ENCODE data around the gene MED6.

MED6 gene, protein sequence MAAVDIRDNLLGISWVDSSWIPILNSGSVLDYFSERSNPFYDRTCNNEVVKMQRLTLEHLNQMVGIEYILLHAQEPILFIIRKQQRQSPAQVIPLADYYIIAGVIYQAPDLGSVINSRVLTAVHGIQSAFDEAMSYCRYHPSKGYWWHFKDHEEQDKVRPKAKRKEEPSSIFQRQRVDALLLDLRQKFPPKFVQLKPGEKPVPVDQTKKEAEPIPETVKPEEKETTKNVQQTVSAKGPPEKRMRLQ

DNA sequence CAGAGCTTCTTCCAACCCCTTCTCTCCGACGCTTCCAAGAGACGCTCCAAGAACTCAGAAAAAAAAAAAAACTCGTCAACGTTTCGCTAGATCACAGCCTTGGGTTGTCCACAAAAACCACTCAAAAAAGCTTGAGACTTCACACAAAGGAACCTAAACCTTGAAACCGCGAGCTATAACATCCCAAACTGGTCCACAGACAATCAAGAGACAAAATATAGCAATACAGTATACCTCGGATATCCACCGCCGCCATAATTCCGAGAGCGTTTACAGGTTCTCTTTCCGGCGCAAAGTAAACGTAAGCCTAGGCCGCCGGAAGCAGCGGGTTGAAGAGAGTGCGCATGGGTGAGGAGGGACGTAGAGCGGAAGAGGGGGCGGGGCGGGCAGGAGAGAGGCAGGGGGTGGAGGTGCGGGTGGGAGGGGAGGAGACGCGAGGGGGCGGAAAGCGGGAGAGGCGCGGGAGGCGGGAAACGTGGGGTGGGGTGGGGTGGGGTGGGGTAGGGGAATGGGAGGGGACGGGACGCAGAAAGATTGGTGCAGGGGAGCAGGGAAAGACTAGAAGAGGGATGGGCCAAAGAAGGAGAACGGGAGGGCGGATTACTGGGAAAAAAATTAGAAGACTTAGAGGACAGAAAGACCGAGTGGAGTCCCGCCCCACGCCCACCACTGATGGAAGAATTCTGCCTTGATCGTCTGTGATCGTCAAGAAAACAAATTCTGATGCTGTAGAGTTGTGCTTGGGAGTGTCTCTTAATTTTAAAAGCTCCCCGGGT, at the start of gene MED6:
Gene MED6, minus strand, starts transcription at position 274 of the 776 bp plus-strand sequence. Its CDS starts 18 bp downstream, at position 256.
- DNase-seq: peak; percentile 78

DNA sequence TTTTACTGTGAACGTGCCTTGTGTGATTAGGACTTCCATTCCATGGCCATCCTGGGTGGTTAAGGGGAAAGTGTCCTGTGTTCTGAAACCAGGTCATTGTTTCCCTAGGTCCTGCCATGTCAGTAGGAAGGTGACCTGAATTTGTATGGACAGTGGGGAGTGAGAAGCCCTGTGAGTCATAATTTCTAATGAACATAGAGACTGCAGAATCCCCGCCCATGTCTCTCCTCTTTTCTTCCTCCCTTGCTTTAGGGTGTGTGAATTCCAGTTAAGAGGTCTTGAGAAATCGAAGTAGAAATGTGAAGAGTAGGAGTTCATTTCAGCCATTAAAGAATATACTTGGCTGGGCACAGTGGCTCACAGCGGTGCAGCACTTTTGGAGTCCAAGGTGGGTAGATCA, 49.3 kb upstream of the MED6 start:
- DNase-seq: no peak

GRCh38 chr14:70648346-70648745, 47.9 kb upstream of the MED6 start:
- no peak for DNase-seq

DNA sequence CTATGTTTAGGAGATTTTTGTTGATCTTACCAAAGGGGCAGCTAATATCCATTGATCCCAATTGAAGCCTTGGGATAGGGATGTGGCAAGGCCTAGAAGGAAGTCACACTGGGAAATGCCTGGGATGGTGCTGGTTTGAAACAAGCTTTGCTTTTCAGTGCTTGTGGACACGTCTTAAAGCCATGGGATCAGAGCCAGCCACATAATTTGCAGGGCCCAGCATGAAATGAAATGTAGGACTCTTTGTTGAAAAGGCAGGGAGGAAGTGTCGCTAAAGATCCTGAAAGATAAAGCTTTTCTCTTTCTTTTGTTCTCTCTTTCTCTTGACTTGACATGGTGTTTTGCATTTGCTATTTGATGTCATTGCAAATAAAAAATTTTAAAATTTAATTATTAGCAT, 46.2 kb upstream of the MED6 start:
- no peak for DNase-seq

GRCh38 chr14:70645892-70646291, 45.4 kb upstream of the MED6 start:
- DNase-seq: no peak

- DNase-seq: no peak
Measured at GRCh38 chr14:70643967-70644366, 43.5 kb upstream of the MED6 start.

DNA sequence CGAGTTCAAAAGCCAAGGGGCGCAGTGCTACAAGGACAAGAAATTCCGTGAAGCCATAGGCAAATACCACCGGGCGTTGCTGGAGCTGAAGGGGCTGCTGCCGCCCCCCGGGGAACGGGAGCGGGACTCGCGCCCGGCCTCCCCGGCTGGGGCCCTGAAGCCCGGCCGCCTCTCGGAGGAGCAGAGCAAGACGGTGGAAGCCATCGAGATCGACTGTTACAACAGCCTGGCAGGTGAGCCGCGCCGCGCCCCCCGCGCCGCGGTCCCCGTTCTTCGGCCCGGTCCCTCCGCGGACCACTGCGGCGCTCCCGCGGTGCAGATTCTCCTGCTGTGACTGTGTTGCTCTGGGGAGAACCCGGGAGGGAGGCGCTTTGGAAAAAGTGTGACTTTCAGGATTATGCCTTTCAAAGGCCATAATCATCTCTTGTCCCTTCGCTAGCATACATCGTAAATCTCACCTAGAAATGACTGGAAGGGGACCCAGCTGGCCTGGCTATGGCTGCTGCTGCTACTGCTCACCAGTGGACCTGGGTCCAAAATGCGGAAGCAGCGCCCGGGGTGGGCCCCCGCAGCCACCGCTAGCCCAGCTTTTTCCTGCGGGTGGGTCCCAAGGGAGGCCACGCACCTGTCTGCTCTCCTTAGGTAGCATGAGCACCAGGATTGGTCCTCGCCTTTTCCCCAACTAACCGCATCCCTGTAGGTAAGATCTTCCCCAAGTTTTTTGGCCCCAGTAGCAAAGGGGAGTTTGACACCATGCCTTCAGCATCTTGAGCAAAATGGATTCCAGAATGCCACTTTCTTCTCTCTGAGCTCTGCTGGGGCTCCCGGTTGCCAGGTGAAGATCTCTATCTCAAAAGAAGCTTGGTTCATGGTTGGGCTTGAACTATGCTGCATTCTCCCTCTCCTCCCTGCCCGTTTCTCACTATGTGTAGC, 42.1 kb upstream of the MED6 start:
- no peak for DNase-seq

DNA sequence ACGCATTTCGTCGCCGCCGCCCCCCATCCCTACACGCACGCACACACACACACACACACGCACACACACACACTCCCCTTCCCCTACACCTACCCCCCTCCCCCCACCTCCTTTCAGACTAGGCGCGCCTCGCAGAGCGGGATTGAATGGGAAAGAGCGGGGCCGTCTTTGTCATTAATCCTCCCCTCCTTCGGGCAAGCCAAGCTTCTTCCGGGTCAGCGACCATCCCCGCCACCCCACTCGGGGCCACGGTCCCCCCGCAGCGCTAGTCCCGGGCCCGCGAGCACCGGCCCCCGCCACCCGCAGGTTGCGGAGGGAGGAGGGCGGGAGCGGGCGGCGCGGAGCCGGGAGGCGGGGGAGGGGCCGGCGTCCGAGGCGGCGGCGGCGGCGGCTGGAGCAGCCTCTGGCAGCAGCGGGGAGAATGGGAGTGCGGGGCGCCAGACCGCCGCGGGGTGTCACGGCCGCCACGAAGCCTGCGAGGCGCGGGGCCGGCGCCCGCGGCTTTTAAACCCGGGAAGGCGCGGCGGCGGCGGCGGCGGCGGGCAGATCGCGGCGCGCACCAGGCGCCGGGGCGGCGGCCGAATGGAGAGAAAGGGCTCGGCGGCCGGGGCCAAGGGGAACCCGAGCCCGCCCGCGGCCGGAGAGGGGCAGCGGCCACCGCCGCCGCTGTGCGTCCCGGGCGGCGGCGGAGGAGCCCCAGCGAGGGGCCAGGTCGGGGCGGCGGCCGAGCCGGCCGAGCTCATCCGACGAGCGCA, 41.3 kb upstream of the MED6 start, which contains the start of gene TTC9:
Gene TTC9, plus strand, starts transcription at position 369 of the 755 bp plus-strand sequence. Its CDS starts 214 bp downstream, at position 583.
- no peak for DNase-seq

- no peak for DNase-seq
Measured at GRCh38 chr14:70640938-70641547, 40.6 kb upstream of the MED6 start.

DNA sequence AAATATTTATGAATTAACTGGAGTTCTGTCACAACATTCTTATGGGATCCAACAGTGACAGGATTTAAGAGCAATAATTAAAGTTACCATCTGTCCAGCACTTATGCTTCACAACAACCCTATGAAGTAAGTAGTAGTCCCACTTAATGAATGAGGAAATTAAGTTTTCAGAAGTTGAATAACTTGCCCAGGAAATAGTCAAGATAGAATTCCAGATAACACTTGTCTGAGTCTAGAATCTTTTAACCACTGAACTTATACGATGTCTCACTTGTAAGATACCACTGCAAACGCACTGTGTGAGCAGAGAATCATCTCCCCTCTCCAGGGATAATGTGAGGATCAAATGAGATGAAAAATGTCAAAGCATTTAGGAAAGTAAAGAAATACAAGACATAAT, 38.0 kb upstream of the MED6 start:
- no peak for DNase-seq

DNA sequence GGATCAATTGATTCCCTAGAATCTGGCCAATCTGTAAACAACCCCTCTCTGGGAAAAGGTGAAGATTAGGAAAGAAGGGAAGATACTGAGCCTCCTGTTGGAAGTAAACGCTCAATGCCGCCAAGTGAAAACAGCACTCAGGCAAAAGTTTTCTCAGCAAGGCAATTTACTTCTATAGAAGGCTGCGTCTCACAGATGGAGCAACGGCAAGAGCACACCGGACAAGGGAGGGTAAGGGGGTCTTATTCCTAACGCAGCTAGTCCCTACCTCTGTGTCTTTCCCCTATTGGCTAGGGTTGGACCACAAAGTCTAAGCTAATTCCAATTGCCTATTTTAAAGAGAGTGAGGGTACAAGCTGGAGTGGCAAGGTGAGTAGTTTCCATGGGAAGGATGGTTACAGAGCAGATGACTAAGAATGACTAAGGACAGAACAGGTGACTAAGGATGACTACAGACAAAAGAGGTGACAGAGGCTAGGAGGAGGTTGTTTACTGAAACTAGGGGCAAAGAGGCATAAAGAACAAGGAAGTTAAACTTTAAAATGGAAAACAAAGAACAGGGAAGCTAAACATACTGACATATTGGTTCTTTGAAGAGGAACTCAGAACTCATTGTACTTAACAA, 35.6 kb upstream of the MED6 start:
- DNase-seq: no peak

- no peak for DNase-seq
Measured at GRCh38 chr14:70631948-70632347, 31.5 kb upstream of the MED6 start.

DNA sequence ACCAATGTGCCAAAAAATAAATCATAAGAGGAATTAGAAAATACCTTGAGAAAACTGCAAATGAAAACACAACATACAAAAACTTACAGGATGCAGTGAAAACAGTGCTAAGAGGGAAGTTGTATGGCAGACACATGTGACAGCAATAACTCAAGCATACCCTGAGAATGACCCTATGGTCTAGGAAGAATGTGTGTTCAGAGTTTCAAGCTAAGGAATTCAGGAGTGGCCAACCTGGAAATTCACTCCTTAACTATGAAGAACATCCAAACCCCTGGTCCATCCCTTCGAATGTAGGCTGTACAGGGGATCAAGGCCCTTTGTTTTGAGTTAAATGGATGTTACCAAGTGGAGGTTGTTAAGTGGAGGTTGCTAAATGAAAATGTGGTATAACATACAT, 24.5 kb upstream of the MED6 start:
- no peak for DNase-seq

GRCh38 chr14:70622111-70622712, 21.8 kb upstream of the MED6 start:
- DNase-seq: peak; percentile 18

GRCh38 chr14:70619708-70620107, 19.3 kb upstream of the MED6 start:
- DNase-seq: no peak

GRCh38 chr14:70618314-70618713, 17.9 kb upstream of the MED6 start:
- no peak for DNase-seq

DNA sequence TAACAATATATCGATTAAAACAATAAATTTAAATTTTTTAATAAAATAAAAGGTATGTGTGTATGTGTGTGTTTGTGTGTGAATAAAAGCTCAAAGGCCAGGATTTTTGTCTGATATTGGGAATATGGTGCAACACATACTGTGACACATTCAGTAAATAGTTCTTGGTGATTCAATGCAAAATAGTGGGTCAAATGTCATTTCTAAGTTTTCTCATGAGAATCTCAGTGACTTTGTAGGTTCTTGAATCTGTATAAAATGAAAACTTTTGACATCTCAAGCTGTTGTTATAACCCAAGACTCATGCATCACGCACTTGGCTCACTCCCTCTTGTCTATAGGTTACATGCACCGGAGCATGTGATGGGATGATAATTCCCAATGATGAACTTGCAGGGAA, 16.2 kb upstream of the MED6 start:
- no peak for DNase-seq

- no peak for DNase-seq
Measured at GRCh38 chr14:70611216-70611615, 10.8 kb upstream of the MED6 start.

DNA sequence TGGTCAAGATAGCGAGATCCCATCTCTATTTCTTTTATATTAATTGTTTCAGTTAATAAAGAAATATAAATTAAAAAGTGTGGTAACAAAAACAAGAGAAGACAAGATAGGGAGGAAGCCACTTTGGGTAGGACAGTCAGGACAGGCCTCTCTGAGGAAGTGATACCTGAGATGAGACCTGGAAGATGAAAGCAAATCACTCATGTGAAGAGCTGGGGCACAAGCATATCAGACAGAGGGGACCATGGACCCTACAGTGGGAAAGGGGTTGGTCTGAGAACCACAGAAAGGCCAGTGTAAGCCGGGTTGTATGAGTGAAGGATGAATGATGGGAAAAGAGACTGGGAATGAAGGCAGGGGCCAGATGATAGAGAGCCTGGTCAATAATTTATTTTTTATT, 1.8 kb upstream of the MED6 start:
- no peak for DNase-seq

DNA sequence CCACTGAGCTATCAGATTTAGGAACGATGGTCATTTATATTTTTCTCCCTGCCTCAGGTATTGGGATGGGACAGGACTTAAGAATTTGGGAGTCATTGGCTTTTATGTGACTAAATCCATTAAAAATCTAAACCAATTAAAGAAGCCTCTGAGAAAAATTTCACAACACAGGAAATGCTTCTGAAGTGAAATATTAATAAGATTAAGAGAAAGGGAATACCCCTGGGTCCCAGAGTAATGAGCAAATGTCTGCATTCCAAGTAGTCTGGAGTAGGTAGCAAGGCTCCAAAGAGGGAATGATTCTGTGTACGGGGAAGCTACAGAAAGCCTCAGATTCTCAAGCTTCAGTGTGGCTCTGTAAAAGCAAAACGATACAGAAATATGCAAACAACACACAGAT, 707 bp upstream of the MED6 start:
- no peak for DNase-seq

DNA sequence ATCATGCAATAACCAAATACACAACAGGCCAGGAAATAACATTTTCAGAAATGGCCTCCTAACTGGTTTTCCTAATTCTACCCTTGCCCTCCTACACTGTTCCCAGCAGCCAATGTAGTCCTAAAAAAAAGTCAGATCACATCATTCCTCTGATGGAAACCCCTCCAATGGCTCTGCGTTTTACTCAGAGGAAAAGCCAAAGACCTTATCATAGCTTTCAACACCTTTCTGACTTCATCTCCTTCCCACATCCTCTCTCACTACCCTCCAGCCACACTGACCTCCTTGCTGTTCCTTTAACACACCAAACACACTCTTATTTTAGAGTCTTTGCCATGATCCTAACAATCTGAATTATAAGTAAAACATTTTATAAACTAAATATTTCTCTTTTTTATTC, 1.1 kb downstream of the MED6 start:
- no peak for DNase-seq

Data from NCI-H1417 treated with DMSO at 0.1 percent for 48 hours (cell line).